ENCODE measurements around the gene ZNF512B.

DNA sequence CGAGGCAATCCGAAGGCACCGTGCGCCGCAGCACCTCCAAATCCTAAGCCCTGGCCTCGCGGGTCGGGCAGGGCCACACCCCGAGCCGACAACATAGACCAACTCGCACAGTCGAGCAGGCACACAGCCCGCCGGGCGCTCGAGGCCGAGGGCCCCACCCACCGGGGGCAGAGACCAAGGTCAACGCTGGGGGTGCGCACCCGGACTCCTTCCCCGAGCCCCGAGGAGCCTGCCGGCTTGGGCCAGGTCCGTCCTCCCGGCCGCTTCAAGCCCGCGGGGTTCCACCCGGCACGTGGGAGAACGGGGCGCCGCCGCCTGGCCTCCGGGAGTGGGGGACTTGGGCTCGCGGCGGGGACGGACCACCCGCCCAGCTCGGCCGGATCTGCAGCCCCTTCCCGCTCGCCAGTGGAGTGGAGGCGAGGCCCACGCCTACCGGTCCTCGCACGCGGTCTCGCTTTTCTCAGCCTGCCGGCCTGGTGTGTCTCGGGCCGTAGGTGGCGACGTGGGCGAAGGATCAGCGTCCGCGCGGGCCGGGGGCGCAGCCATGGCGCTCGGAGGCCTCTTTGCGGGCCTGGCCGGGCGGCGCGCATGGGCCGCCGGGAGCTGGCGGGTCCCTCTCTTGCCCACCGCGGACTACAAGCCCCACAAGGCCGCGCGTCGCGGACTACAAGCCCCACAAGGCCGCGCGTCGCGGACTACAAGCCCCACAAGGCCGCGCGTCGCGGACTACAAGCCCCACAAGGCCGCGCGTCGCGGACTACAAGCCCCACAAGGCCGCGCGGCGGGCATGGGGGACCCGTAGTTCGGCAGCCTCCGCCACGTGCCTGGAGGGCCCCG lies 13.7 kb downstream of the ZNF512B start, which contains the start of gene UCKL1:
- TF ChIP-seq, protein P1, sequence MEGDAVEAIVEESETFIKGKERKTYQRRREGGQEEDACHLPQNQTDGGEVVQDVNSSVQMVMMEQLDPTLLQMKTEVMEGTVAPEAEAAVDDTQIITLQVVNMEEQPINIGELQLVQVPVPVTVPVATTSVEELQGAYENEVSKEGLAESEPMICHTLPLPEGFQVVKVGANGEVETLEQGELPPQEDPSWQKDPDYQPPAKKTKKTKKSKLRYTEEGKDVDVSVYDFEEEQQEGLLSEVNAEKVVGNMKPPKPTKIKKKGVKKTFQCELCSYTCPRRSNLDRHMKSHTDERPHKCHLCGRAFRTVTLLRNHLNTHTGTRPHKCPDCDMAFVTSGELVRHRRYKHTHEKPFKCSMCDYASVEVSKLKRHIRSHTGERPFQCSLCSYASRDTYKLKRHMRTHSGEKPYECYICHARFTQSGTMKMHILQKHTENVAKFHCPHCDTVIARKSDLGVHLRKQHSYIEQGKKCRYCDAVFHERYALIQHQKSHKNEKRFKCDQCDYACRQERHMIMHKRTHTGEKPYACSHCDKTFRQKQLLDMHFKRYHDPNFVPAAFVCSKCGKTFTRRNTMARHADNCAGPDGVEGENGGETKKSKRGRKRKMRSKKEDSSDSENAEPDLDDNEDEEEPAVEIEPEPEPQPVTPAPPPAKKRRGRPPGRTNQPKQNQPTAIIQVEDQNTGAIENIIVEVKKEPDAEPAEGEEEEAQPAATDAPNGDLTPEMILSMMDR (IDR thresholded peaks at IDR 0.05; ENCODE audit: low read depth, low read length, poor library complexity, severe bottlenecking) = no peak
- TF ChIP-seq EZH2phosphoT487 (IDR thresholded peaks at IDR 0.05; ENCODE audit: borderline replicate concordance, low read length) = no peak
